ELF-1 (cell line): ENCODE data around the gene RNF10.
"Not testable (repeated sequence)": the region's sequence is repeated elsewhere in the genome, so short reads cannot be mapped to it uniquely, and the experiment has no call there.

ENCODE experiments used
- DNase-seq: peaks from one replicate; pipeline ENCODE4 v3.0.0-alpha.2; 2016; ENCODE audit warnings: low read depth, low spot score

RNF10 gene

DNA sequence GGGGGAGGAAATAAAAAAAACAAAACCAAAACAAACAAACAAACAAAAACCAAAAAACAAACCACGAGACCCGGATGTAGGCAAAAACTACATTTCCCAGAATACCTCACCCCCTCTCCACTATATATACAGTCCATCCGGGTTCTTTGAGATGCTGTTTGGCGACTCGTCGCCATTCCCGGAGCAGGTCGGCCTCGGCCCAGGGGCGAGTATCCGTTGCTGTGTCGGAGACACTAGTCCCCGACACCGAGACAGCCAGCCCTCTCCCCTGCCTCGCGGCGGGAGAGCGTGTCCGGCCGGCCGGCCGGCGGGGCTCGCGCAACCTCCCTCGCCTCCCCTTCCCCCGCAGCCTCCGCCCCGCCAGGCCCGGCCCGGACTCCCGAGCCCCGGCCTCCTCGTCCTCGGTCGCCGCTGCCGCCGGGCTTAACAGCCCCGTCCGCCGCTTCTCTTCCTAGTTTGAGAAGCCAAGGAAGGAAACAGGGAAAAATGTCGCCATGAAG, at the start of gene RNF10:
Gene RNF10, plus strand, starts transcription at position 154 of the 500 bp plus-strand sequence. CDS start 456 bp downstream, outside the sequence.
- peak; percentile 86 for DNase-seq

DNA sequence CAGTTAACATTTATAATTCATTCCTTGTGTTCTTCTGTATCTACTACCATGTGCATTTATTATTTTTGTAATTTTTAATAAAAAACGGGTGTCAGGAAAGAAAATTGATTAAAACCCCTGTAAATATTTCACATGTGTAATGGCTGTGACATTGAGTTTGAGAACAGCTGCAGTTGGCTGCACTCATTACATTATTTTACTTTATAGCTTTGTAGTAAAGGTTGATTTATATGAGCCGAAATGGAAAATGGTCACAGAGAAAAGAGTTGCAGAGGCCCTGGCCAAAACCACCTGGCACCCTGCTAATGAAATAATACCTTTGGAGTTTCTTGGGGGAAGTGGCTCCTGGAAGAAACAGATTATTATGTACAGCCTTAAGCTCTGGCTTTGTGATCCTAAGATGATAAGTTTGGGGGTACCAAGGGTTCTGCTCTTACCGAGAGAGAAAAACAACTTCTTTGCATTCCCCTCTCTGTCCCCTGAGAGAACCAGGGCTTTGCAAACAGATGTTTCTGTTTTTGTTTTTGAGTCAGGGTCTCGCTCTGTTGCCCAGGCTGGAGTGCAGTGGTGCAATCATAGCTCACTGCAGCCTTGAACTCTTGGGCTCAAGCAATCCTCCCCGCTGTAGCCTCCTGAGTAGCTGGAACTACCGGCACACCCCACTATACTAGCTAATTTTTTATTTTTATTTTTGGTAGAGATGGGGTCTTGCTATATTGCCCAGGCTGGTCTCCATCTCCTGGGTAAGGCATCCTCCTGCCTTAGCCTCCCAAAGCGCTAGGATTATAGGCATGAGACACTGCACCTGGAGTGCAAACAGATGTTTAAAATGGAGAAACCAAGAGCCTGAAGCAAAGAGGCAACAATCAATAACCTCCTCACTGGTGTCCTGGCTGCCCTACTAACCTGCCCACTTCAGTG, 47.9 kb upstream of the RNF10 start:
- DNase-seq: no peak

DNA sequence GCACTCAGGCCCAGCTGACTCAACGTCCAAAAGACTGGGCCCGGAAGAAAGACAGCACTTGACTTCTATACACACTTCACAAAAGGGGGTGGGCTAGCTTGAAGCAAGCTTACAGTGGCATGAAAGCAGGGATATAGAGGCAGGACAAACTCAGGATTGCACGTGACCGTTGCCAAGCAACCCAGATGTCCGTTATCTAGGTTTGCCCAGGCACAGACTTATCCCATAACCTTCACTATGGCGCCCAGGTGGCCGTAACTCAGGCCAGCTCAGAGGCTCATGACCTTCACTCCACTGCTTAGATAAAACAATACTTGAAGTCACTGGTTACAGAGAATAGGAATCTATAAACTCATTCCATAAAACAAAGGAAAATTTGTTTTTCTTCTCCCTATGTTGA, 46.6 kb upstream of the RNF10 start:
- not testable (repeated sequence) for DNase-seq

DNA sequence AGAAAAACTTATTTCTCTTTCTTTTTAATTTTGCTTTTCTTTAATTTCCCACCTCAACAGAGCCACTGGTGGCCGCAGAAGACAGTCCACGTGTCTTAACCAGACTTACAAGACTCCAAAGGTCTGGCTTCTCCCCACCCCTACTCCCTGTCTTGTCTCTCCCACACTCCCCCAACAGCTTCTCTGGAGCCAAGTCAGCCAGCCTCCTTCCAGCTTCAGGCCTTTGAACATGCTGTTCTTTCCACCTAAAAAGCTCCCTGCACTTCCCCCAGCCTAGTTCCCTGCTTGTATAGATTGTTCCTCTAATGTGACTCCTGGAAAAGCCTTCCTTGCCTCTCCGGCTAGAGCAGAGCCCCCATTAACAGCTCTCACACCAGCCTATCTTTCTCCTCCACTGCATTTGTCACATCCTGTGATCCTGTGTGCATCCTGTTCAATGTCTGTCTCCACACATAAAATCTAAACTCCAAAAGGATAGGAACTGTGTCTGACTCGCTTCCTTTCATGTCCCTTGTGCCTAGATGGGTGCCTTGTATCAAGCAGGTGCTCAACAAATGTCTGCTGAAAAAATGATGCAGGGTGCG, 46.0 kb upstream of the RNF10 start:
- no peak for DNase-seq

DNA sequence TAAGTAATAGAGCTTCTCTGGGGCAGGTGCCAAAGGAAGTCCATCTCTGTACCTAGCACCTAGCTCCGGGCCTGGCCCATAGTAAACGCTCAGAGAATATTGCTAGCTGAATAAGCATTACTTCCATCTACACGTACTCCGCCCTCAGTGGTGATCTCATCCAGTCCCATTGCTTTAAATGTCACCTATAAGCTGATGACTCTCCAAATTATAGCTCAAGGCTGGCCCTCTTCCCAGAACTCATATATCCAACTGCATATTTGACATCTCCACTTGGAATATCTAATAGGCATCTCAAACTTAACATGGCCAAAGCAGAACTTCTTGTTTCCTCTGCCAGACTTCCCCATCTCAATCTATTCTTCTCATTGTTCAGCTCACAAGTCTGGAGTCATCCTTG, 45.1 kb upstream of the RNF10 start:
- no peak for DNase-seq

DNA sequence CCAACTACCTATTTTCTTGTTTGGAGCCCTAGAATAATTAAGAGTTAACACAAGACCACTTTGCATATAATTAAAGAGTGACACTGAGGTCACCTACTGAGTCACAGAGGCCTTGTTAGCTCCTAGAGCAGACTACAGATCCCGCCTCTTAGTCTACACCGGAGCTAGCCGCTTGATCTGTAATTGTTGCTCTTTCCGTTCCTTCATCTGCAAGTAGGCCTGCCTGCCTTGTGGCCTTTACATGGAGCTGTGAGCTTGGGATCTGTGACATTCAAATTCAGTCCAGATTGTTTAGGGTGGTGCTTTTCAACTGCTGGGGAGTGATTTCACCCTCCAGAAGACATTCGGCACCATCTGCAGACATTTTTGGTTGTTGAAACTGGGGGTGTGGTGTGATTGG, 43.8 kb upstream of the RNF10 start:
- DNase-seq: no peak

DNA sequence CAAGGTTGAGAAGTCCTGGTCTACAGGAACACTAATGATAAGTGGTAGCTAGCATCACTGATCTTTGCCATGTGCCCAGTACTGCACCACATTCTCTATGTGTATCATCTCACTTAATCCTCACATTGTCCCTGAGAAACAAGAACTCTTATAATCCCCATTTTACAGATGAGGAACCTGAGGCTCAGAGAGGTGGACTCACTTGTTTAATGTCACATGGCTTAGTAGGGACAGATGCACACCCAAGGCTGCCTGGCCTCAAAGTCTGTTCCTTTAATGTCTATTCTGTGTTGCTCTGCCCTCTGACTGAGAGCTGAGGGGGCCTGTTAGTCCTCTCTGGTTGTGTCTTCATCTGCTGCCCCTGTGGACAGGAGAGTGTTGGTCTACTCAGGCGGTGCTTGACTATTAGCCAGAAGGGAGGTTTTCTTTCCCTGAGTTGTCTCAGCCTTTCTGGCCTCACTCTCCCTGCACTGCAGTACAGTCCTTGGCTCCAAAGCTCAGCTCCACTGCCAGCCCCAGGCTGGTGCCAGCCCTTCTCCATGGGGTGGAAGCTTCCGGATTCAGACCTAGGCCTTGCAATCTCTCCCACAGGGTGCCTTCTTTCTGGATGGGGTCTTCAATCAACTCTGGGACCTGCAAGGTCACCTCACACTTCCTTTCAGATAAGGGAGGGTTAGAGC, 43.2 kb upstream of the RNF10 start:
- DNase-seq: no peak

DNA sequence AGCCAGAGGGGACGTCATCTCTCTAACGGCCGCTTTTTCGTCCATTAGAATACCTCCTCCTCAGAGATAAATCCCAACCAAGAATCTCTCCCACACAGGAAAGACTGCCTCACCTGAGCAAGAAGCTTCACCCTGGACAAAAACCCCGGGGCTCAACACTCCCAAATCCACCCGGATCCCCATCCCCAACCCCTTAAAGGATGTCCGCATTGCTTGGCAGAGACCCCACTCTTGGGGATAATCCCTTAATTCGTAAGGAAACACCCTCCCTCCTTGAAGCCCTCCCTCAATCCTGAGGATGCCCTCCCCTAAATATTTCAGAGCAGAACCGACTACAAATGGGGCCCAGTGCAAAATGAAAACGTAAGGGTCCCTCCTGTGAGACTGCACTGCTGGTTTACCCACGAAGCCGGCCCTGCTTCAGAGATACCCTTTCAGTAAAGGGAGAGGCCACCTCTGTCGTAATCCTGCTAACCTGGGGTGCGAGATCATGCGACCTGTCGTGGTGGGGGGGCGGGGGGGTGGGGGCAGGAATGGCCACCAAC, 38.9 kb upstream of the RNF10 start:
- DNase-seq: no peak

DNA sequence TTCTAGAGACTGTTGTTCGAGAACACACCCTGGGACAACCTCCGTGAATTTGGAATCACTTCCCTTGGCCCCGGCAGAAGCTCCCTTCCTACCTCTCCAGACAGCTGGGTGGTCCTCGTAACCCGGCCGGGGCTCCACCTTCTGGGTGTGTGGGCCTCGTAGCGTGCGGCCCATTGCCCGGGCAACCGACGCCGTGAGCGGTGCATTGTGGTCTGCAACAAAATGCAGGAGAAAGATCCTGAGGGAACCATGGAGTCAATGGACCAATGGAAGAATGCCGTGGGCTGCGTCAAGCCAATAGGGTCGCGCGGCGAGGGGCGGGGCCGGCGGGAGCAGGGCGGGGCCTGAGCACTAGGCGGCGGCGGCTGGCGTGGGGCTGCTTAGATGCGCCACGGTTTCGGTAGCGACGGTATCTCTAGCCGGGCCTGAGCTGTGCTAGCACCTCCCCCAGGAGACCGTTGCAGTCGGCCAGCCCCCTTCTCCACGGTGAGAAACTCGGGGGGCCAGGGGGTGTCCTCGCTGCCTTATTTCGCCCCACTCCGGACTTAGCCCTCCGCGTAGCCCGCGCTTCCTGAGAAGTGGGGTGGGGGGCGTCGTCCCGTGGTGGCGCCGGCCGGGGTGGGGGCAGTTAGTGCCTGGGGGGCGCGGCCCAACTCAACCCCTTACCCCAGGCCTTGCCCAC, 38.3 kb upstream of the RNF10 start, which contains the start of gene DYNLL1:
Gene DYNLL1, plus strand, starts transcription at position 383 of the 682 bp plus-strand sequence. CDS start 309 bp downstream, outside the sequence.
- DNase-seq: peak; percentile 99

DNA sequence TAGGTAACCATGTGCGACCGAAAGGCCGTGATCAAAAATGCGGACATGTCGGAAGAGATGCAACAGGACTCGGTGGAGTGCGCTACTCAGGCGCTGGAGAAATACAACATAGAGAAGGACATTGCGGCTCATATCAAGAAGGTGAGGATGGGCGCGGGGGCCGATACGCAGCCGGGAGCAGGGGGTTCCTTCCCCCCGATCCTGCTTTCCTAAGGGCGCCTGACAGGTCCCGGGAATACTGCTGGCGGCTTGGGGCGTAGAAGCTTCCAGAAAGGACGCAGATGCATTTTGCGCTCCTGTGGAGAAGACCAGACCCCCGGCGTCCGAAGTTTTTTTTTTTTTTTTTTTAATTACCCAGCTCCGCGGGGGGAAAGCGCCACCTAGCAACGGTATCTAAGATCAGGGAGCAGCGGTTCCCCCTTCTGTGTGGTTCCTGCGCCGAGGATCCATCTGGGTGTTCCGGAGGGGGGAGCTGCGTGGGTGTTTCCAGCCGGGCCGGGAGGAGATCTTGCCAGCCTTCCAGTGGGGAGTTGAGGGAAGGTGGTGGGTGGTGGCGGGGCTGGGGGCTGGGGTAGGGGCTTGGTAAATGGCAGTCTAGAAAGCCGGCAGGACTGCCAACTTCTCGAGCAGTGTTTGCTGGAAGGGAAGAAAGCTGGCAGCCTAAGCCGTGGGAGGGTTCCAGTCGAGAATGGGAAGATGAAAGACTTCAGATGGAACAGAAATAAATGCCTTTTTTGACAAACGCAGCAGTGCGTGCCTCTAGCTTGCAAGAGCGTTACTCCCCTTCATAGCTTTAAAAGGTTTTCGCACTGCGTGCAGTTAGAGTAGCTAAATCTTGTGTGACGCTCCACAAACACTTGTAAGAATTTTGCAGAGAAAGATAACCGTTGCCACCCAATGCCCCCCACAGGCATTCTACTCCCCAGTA, 37.5 kb upstream of the RNF10 start:
- DNase-seq: peak; percentile 62

DNA sequence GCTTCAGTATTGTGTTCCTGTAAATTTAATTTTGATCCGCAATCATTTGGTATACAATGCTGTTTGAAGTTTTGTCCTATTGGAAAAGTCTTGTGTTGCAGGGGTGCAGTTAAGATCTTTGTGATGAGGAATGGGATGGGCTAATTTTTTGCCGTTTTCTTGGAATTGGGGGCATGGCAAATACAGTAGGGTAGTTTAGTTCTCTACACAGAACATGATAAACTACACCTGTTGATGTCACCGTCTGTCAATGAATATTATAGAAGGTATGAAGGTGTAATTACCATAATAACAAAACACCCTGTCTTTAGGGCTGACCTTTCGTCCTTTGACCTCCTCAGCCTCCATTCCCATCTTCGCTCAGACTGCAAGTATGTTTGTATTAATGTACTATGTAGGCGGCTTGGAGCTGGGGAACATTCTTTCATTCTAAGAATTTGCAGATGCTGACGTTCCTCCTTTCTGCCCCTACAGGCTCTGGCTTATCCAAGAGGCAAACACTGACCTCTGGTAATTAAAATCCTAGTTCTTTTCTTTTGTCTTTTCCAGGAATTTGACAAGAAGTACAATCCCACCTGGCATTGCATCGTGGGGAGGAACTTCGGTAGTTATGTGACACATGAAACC, 36.5 kb upstream of the RNF10 start:
- no peak for DNase-seq

DNA sequence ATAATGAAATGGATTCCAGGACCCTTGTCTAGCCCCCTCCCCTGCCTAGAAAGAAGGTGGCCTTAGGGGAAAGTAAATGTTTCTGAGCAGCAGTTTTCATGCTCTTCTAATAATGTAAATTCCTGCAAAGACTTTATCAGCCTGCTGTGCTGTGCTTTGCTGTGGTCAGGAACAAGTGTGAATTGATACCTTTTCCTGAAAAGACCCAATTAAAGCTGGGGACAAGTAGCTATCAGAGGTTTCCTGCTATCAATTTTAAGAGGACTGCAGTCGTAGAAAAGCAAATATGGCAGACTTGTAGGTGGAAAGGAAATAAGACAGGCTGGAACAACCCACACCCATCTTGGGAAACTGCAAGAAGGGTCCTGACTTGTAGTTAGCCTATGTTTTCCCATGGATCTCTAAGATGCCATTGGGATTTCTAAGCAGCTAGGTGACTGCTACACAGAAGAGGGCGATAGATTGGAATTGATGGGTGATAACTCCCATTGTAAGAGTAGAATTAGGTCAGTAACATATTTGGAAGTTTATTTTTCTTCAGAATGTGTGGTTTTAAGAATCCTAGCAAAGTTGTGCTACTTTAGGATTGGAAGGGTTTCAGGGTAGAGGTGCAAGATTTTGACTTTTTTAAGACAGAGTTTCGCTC, 35.2 kb upstream of the RNF10 start:
- DNase-seq: no peak

DNA sequence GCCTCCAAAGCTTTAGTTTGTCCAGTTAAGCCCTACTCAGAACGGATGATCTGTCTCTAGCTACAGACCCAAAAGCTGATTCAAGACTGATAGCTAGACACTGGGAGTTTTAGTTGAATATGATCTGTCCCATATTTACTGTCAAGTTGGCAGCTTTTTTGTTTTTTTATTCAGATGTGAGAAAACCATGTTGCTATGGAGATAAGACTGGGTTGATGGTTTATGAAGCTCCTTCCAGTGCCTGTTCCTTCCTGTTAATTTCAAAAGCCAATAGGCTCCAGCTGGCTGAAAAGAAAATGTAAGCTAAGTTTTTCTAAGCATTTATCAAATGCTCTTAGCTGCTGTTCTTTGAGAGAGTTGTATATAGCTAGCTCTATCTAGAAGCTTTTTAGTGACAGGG, 33.6 kb upstream of the RNF10 start:
- DNase-seq: no peak

DNA sequence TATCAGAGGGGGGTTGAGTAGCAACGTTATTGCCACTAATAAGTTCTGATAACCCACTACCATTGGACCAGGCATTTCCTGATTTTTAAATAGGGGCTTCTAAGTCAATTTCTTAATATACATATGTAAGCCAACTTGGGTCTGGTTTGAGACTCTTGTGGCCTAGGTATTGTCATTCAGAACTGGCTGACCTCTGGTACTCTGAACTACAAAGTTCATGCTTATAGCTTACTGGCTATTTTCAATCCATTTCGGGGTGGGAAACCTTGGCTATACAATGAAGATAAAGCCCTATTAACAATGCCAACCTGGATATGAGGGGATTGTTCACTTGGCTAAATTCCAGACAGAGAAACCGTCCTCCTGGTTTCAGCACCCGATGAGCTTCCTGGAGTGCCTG, 29.6 kb upstream of the RNF10 start:
- no peak for DNase-seq

DNA sequence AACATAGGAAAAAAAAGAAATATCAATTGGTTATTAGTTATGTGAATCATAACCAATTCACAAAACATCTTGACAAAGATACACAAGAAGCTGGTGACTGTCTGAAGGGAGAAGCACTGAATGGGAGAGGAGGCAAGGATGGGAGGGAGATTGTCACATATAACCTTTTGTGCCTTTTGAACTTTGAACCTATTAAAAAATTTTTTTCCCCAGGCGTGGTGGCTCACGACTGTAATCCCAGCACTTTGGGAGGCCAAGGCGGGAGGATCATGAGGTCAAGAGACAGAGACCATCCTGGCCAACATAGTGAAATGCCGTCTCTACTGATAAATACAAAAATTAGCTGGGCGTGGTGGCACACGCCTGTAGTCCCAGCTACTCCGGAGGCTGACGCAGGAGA, 25.6 kb upstream of the RNF10 start:
- DNase-seq: no peak

DNA sequence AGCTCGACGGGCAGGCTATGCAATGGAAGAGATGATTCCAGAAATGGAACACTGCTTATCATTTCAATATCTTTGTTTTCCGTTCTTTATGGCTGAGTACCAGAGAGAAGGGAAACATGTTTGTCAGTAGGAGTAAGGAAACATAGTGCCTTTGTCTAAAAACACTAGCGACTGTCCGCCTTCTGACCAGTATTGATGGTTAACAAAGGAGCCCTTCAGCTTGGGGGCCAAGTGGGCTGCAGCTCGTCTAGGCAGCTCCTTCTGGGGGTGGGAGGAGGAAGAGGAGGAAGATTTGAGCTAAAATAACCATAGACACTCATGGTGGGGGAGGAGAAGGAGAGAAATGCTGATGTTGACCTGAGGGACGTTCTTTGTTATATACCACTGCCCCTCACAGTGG, 20.2 kb upstream of the RNF10 start:
- no peak for DNase-seq

DNA sequence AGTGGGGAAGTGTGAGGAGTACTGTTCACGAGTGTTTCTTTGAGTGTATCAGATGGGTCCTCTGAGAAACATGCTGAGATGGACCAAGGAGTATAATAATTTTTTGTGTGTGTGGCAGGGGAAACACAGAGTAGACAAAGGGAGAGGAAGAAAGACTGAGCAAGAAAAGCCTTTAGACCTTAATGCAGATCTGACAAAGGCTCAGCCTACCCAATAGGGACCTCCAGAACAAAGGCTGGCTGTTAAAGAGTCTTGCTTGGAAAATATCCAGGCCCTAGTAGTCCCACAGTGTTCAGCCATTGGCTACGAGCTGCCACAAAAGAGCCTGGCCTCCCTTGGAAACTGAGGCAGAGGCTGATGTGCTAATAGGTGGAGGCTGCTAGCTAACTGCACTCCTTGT, 18.7 kb upstream of the RNF10 start:
- no peak for DNase-seq

DNA sequence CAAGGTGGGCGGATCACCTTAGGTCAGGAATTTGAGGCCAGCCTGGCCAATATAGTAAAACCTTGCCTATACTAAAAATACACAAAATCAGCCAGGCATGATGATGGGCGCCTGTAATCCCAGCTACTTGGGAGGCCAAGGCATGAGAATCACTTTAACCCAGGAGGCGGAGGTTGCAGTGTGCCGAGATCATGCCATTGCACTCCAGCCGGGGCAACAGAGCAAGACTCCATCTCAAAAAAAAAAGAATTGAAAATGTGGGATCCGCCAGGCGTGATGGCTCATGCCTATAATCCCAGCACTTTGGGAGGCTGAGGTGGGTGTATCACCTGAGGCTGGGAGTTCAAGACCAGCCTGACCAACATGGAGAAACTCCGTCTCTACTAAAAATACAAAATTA, 14.8 kb upstream of the RNF10 start:
- not testable (repeated sequence) for DNase-seq

DNA sequence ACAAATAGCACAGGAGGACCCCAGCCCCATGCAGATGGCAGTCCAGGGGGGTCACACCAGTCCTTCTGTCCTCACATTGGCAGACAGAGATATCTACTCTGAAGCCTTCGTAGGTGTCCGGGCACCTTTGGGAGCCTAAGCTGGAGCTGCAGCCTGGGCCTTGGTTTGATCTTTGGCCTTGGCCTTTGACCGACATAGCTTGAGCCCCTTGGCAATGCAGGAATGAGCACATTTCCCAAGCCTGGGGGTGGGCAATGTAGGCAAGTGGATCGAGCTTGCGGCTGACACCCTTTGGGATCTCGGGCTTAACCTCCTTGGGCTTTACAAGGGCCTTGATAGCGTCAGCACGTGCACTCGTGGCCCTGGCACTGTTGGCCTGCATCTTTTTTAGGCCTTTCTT, 11.6 kb upstream of the RNF10 start:
- DNase-seq: no peak
